Trophoblast cell (in vitro differentiated cells and primary cell): ENCODE results near the gene CHST11.

Source experiments
- DNase-seq, 2 donors: peaks; one replicate each; pipeline ENCODE4 v3.0.0-alpha.2; 2016
- H2AFZ ChIP-seq: 2 replicates; pipeline ENCODE4 v1.6.1; 2013; ENCODE audit warnings: low read length, moderate library complexity, mild to moderate bottlenecking; ENCODE audit not compliant: insufficient read depth, poor library complexity
- H2AK5ac ChIP-seq: 2 replicates; pipeline ENCODE4 v1.6.1; 2013; ENCODE audit warnings: mild to moderate bottlenecking, low read length
- H2BK120ac ChIP-seq: 2 replicates; pipeline ENCODE4 v1.6.1; 2013; ENCODE audit warnings: low read length, mild to moderate bottlenecking, moderate library complexity; ENCODE audit not compliant: insufficient read depth, poor library complexity
- H2BK12ac ChIP-seq: 2 replicates; pipeline ENCODE4 v1.6.1; 2013; ENCODE audit warnings: mild to moderate bottlenecking, low read length, moderate library complexity
- H2BK5ac ChIP-seq: 2 replicates; pipeline ENCODE4 v1.6.1; 2013; ENCODE audit warnings: low read length, low read depth, moderate library complexity, mild to moderate bottlenecking; ENCODE audit not compliant: poor library complexity
- H3K14ac ChIP-seq: 2 replicates; pipeline ENCODE4 v1.6.1; 2013; ENCODE audit warnings: mild to moderate bottlenecking, low read length
- H3K18ac ChIP-seq: 2 replicates; pipeline ENCODE4 v1.6.1; 2013; ENCODE audit warnings: mild to moderate bottlenecking, low read length
- H3K23ac ChIP-seq: 2 replicates; pipeline ENCODE4 v1.6.1; 2013; ENCODE audit warnings: low read length
- H3K27ac ChIP-seq: 2 replicates; pipeline ENCODE4 v1.5.1; 2013; ENCODE audit warnings: low read depth, mild to moderate bottlenecking, inconsistent platforms, low read length, moderate library complexity
- H3K27me3 ChIP-seq: 2 replicates; pipeline ENCODE4 v1.6.1; 2013; ENCODE audit warnings: inconsistent platforms, mild to moderate bottlenecking, low read length, moderate library complexity; ENCODE audit not compliant: insufficient read depth
- H3K36me3 ChIP-seq, 2 experiments: 1 replicate in 1 of 2; 2 replicates in 1 of 2; pipeline ENCODE4 v1.6.1; 2013; ENCODE audit warnings: low read length in 2 of 2, mild to moderate bottlenecking in 2 of 2, moderate library complexity in 1 of 2; ENCODE audit not compliant: insufficient read depth in 2 of 2, control insufficient read depth in 1 of 2
- H3K4ac ChIP-seq: 2 replicates; pipeline ENCODE4 v1.6.1; 2013; ENCODE audit warnings: low read depth, mild to moderate bottlenecking, low read length, moderate library complexity
- H3K4me1 ChIP-seq, 2 experiments: 1 replicate in 1 of 2; 2 replicates in 1 of 2; pipeline ENCODE4 v1.6.1; 2013; ENCODE audit warnings: low read length in 2 of 2, mild to moderate bottlenecking in 2 of 2, moderate library complexity in 1 of 2; ENCODE audit not compliant: insufficient read depth in 2 of 2, control insufficient read depth in 1 of 2
- H3K4me2 ChIP-seq: 2 replicates; pipeline ENCODE4 v1.6.1; 2013; ENCODE audit warnings: inconsistent platforms, mild to moderate bottlenecking, low read length, moderate library complexity
- H3K4me3 ChIP-seq: 2 replicates; pipeline ENCODE4 v1.5.1; 2013; ENCODE audit warnings: mild to moderate bottlenecking, low read depth, low read length, inconsistent platforms
- H3K79me1 ChIP-seq: one replicate; pipeline ENCODE4 v1.6.1; 2013; ENCODE audit warnings: low read length
- H3K79me2 ChIP-seq: 2 replicates; pipeline ENCODE4 v1.6.1; 2013; ENCODE audit warnings: low read length, mild to moderate bottlenecking; ENCODE audit not compliant: control insufficient read depth, insufficient read depth, poor library complexity
- H3K9ac ChIP-seq: 2 replicates; pipeline ENCODE4 v1.6.1; 2013; ENCODE audit warnings: mild to moderate bottlenecking, low read length
- H3K9me3 ChIP-seq: 2 replicates; pipeline ENCODE4 v1.6.1; 2013; ENCODE audit warnings: low read depth, mild to moderate bottlenecking, control low read depth, inconsistent platforms, low read length; ENCODE audit not compliant: insufficient read depth
- H4K12ac ChIP-seq: 2 replicates; pipeline ENCODE4 v1.6.1; 2013; ENCODE audit warnings: low read depth, mild to moderate bottlenecking, low read length, moderate library complexity
- H4K8ac ChIP-seq: 2 replicates; pipeline ENCODE4 v1.6.1; 2013; ENCODE audit warnings: low read depth, mild to moderate bottlenecking, low read length, moderate library complexity
- H4K91ac ChIP-seq: one replicate; pipeline ENCODE4 v1.6.1; 2013; ENCODE audit warnings: low read depth, mild to moderate bottlenecking, low read length, moderate library complexity
- WGBS: extraction: QIAGEN DNeasy Blood & Tissue Kit; methylation state at CpG from one replicate; pipeline ENCODE4 v1.1.7; 2013; ENCODE audit warnings: missing lambda C conversion rate; ENCODE audit not compliant: insufficient read length, insufficient coverage; ENCODE audit errors: extremely low coverage; 5-methylcytosine and 5-hydroxymethylcytosine counted together

CHST11 gene

DNA sequence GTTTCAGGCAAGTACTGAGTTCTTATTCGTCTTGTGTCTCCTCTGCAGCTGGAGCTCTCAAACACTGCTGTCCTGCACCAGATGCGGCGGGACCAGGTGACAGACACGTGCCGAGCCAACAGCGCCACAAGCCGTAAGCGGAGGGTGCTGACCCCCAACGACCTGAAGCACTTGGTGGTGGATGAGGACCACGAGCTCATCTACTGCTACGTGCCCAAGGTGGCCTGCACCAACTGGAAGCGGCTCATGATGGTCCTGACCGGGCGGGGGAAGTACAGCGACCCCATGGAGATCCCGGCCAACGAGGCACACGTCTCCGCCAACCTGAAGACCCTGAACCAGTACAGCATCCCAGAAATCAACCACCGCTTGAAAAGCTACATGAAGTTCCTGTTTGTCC lies 300.2 kb downstream of the CHST11 start:
- no peak for DNase-seq

GRCh38 chr12:104758771-104759170 lies 302.0 kb downstream of the CHST11 start:
- Histone ChIP-seq H3K4me1 (no peaks in the 10 kb centered on the region), H4K12ac (no peak overlapping the region), H2BK120ac (no peak overlapping the region), H3K27me3 (no peaks in the 10 kb centered on the region), H3K4me3 (no peak overlapping the region), H3K4me2 (no peak overlapping the region), H4K8ac (no peak overlapping the region), H3K23ac (no peak overlapping the region), H3K18ac (no peak overlapping the region), H3K9ac (no peak overlapping the region), H3K36me3 (peaks cover 8 to 13% of the 10 kb centered on the region in 2 experiments), H2AFZ (no peak overlapping the region), H3K4ac (no peak overlapping the region), H3K14ac (no peak overlapping the region), H3K79me1 (no peaks in the 10 kb centered on the region), H2BK12ac (no peak overlapping the region), H3K9me3 (peaks cover 5% of the 10 kb centered on the region), H3K79me2 (no peaks in the 10 kb centered on the region), H2BK5ac (no peak overlapping the region), H3K27ac (no peak overlapping the region), H4K91ac (no peak overlapping the region), H2AK5ac (no peak overlapping the region)
- no peak for DNase-seq
- no CpG with 5 or more reads among the region's 4 CpGs for WGBS

More for the DNA sequence above, 300.2 kb downstream of the CHST11 start:
- Histone ChIP-seq H2BK5ac (no peak overlapping the region), H3K36me3 (peaks cover 8 to 13% of the 10 kb centered on the region in 2 experiments), H3K4me3 (no peak overlapping the region), H2BK12ac (no peak overlapping the region), H3K9ac (no peak overlapping the region), H3K27ac (no peak overlapping the region), H3K18ac (no peak overlapping the region), H2AFZ (no peak overlapping the region), H3K4me2 (no peak overlapping the region), H2AK5ac (no peak overlapping the region), H3K4ac (no peak overlapping the region), H4K91ac (no peak overlapping the region), H2BK120ac (no peak overlapping the region), H3K4me1 (no peaks in the 10 kb centered on the region), H3K79me2 (no peaks in the 10 kb centered on the region), H3K27me3 (no peaks in the 10 kb centered on the region), H3K79me1 (no peaks in the 10 kb centered on the region), H4K12ac (no peak overlapping the region), H3K14ac (no peak overlapping the region), H4K8ac (no peak overlapping the region), H3K23ac (no peak overlapping the region), H3K9me3 (peaks cover 5% of the 10 kb centered on the region)
- no CpG with 5 or more reads among the region's 20 CpGs for WGBS

DNA sequence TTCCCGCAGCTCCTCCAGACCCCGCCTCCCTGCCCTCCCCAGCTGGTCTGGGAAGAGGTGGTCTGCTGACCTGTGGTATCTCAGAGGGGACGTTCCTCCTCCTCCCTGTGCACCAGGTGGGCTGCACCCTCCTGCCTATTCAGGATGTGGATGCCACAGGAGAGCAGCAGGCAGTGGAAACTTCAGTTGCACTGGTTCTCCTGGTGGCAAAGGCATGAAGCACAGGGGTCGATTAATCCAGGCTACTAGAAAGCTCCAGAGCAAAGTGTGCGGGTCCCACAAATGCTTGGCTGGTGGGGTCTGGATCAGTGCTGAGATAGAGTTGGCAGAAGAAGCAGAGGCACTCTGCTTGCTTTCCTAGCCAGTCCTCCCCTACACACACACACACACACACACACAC lies 304.3 kb downstream of the CHST11 start:
- no peaks in the 10 kb centered on the region for H3K4me1 ChIP-seq
- H4K12ac ChIP-seq = no peak overlapping the region
- H4K91ac ChIP-seq = no peak overlapping the region
- no peak overlapping the region for H2AK5ac ChIP-seq
- H3K14ac ChIP-seq = no peak overlapping the region
- H3K4me3 ChIP-seq = no peak overlapping the region
- no peak overlapping the region for H3K4ac ChIP-seq
- H3K23ac ChIP-seq = no peak overlapping the region
- no peak overlapping the region for H3K9ac ChIP-seq
- H2BK120ac ChIP-seq = no peak overlapping the region
- no peak overlapping the region for H4K8ac ChIP-seq
- H3K27ac ChIP-seq = no peak overlapping the region
- H3K27me3 ChIP-seq = no peaks in the 10 kb centered on the region
- peaks cover 5% of the 10 kb centered on the region for H3K9me3 ChIP-seq
- H3K79me2 ChIP-seq = no peaks in the 10 kb centered on the region
- H2BK12ac ChIP-seq = no peak overlapping the region
- no peaks in the 10 kb centered on the region for H3K79me1 ChIP-seq
- H3K4me2 ChIP-seq = no peak overlapping the region
- H3K18ac ChIP-seq = no peak overlapping the region
- DNase-seq = no peak
- H3K36me3 ChIP-seq = peaks cover 8 to 13% of the 10 kb centered on the region in 2 experiments
- WGBS = no CpG with 5 or more reads among the region's 5 CpGs
- H2AFZ ChIP-seq = no peak overlapping the region
- no peak overlapping the region for H2BK5ac ChIP-seq

DNA sequence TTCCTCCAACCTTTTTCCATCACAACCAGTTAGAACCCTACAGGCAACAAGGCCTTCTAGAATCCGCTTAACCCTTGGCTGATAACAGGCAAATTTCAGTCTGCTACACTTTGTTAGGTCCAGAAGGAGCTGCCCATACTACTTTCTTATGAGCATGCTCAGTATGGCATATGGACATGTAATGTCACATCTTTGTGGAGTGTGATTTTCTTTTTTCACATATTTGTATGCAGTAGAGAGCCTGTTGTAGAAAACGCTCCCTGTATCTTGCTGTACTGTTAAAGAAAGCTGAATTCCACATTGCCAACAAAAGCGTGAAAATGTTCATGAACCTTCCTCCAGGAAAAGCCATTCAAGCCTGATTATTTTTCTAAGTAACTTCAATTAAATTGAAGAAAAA lies 304.9 kb downstream of the CHST11 start:
- Histone ChIP-seq H2BK12ac (no peak overlapping the region), H2BK5ac (no peak overlapping the region), H3K9me3 (peaks cover 5% of the 10 kb centered on the region), H3K27ac (no peak overlapping the region), H3K79me2 (no peaks in the 10 kb centered on the region), H3K4me2 (no peak overlapping the region), H4K91ac (no peak overlapping the region), H3K4me1 (no peaks in the 10 kb centered on the region), H4K12ac (no peak overlapping the region), H2AK5ac (no peak overlapping the region), H3K36me3 (peaks cover 8 to 13% of the 10 kb centered on the region in 2 experiments), H3K9ac (no peak overlapping the region), H2BK120ac (no peak overlapping the region), H3K4me3 (no peak overlapping the region), H3K79me1 (no peaks in the 10 kb centered on the region), H3K4ac (no peak overlapping the region), H3K27me3 (no peaks in the 10 kb centered on the region), H2AFZ (no peak overlapping the region), H3K18ac (no peak overlapping the region), H4K8ac (no peak overlapping the region), H3K23ac (no peak overlapping the region), H3K14ac (no peak overlapping the region)
- no CpG with 5 or more reads among the region's 3 CpGs for WGBS
- no peak for DNase-seq
